ENCODE measurements around the gene DIPK1B.

- TF ChIP-seq EP300 (IDR thresholded peaks at IDR 0.05): no peak
- TF ChIP-seq, protein P1, sequence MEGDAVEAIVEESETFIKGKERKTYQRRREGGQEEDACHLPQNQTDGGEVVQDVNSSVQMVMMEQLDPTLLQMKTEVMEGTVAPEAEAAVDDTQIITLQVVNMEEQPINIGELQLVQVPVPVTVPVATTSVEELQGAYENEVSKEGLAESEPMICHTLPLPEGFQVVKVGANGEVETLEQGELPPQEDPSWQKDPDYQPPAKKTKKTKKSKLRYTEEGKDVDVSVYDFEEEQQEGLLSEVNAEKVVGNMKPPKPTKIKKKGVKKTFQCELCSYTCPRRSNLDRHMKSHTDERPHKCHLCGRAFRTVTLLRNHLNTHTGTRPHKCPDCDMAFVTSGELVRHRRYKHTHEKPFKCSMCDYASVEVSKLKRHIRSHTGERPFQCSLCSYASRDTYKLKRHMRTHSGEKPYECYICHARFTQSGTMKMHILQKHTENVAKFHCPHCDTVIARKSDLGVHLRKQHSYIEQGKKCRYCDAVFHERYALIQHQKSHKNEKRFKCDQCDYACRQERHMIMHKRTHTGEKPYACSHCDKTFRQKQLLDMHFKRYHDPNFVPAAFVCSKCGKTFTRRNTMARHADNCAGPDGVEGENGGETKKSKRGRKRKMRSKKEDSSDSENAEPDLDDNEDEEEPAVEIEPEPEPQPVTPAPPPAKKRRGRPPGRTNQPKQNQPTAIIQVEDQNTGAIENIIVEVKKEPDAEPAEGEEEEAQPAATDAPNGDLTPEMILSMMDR (IDR thresholded peaks at IDR 0.05): no peak
These were observed 39.0 kb upstream of the DIPK1B start for GRCh38 chr9:136673088-136673974.
